ENCODE data around the gene CD300H.
"Not testable (repeated sequence)": the region's sequence is repeated elsewhere in the genome, so short reads cannot be mapped to it uniquely, and the experiment has no call there.

CD300H gene

DNA sequence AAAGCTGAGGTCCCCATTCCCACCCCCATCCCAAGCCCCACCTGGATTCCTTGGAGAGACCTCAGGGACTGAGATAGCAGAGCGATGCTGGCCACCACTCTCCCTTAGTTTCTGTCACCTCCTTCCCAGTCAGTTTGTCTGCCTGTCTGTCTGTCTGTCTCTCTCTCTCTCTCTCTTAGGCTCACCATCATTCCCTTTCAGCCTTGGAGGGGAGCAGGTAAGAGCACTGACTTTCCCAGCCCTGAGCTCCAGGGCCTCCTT, 41.9 kb downstream of the CD300H start:
- no peak for DNase-seq

DNA sequence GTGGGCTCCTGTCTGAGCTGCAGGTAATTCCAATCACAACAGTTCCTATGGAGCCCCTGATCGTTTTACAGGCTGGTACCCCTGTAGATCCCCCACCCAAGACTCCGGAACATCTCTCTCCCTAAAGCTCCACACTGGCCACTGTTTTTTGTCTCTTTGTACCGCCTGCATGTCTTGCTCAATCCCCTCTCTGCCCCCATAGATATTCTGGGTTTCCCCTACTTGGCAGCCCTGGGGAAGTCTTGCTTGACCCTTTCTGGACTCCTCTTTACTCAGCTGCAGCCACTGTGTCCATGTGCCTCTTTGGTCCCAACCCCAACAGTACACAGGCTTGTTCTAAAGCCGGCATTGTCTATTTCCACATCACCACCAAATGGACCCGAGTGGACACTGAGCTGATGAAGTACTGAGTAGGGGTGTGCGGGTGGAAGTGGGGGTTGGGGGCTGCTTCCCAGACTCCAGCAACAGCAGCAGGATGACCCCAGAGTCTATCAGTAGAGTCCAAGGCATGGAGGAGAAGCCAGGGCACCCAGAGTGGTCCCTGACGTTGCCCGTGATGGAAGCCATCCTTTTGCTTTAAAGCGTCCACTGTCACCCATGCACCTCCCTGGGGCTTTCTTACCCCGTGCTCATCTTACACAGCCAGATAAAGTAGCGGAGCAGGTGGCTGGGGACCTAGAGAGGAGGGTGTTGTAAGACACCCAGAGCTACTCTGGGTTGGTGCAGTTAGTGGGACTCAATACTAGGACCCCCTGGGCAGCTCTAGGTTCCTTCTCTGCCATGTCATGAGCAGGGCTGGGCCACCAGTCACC, 42.5 kb downstream of the CD300H start:
- no peak for DNase-seq

DNA sequence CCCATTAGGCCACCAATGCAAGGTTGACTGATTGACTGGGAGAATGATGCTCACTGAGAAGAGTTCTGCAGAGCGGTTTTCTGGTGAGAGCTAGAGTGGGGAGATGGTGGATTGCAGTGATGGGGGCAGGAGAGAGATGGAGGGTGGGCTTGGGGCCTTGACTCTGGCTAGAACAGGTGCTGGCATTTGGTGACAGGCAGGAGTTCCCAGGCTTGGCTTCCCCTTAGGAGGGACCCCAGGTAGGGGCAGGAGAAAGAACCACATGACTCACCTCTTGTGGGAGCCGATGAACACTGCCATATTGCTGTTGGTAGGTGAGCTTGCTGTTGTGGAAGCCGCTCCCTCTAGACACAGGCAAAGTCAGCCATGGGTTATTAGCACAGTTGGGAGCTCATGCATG, 44.0 kb downstream of the CD300H start:
- no peak for DNase-seq

DNA sequence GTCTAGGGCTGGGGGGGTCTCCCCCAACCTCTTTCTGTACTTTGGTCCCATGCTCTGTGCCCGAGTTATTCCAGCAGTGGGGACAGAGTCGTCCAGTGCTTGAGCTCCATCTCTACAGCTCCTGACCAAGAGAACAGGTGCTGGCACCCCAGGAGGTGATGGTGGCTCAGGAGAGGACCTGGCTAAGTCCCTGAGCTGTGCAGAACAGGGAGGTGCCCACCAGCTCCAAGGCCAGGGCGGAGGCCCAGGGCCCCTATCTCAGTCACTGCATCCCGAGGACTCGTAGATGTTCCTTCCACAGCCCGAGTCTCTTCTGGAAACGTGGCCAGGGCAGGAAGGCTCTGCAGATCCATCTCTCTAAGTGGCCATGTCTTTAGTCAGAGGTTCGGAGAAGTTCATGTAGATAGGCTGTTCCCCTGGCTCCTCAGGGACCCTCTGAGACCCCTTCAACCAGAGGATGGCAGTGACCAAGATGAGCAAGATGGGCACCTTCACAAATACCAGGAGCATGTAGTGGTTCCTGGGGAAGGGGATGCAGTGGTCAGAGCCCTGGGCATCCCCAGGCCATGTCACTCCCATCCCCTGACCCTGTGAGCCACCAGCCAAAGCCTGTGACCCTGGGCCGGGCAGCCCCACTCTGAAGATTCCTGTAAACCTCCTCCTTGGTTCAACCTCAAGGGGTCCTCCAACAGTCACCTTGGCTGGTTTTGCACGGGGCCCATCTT, 44.8 kb downstream of the CD300H start:
- DNase-seq = no peak

DNA sequence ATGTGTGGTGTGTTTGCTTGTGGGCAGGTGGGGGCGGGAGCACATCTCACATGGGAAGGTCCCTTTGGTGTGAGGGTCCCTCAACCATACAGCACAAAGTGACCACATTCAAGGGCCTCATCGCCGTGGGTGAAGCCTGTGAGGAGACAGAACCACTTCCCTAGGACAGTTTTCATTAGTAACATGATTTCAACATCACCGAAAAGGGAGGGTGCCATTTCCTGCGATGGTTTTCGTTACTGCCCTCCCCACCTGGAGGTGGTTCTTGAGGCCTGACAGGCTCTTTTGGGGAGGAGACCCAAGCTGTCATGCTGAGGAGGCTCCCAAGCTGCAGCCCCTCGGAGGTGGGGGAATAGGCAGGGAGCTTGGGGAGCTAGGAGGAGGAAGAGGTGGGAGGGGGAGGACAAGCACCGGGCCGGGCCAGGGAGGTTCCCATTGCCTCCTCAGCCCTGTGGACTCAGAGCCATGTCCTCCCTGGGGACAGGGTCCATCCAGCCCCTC, 45.6 kb downstream of the CD300H start:
- no peak for DNase-seq

- DNase-seq = no peak
Measured at GRCh38 chr17:74520790-74521480, 46.4 kb downstream of the CD300H start.

- DNase-seq = no peak
Measured at GRCh38 chr17:74520016-74520434, 47.3 kb downstream of the CD300H start.

GRCh38 chr17:74518413-74518981, 48.8 kb downstream of the CD300H start:
- not testable (repeated sequence) for DNase-seq

GRCh38 chr17:74516561-74517328, 50.6 kb downstream of the CD300H start:
- no peak for DNase-seq

DNA sequence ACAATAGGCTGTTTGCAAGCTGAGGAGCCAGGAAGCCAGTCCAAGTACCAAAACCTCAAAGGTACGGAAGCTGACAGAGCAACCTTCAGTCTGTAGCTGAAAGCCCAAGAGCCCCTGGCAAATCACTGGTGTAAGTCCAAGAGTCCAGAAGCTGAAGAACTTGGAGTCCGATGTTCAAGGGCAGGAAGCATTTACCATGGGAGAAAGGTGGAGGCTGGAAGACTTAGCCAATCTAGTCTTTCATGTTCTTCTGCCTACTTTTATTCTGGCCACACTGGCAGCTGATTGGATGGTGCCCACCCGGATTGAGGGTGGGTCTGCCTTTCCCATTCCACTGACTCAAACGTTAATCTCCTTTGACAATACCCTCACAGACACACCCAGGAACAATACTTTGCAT, 51.4 kb downstream of the CD300H start:
- DNase-seq = no peak

GRCh38 chr17:74514632-74515334, 52.5 kb downstream of the CD300H start:
- no peak for DNase-seq

DNA sequence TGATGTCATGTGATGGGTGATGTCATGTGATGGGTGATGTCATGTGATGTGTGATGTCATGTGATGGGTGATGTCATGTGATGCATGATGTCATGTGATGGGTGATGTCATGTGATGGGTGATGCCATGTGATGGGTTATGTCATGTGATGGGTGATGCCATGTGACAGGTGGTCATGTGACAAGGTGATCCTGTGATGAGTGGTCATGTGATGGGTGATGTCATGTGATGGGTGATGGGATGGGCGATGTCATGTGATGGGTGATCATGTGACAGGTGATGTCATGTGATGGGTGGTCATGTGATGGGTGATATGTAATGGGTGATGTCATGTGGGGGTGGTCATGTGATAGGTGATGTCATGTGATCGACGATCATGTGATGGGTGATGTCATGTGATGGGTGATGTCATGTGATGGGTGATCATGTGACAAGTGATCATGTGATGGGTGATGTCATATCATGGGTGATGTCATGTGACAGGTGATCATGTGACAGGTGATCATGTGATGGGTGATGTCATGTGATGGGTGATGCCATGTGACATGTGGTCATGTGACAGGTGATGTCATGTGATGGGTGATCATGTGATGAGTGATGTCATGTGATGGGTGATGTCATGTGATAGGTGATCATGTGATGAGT, 53.2 kb downstream of the CD300H start:
- DNase-seq = no peak

DNA sequence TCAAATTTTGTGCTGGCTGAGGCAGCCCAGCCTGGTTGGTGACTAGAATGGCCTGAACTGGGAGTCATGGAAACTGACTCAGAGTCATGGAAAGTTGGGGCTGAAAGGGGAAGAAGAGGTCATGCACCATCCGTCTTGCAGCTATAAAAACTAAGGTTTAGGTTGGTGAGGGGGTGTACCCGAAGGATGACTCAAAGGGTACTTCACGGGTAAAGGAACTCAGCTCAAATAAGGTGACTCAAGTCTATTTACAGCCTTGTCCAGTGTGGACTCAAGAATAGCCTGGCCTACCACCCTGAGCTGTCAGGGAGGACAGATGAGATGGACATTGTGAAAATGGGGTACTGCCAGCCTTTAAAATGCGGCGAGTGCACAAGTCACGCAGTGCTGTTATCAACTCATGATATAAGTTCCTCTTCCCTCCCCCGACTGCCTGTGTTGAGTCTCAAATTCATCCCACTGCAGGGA, 54.7 kb downstream of the CD300H start:
- no peak for DNase-seq

GRCh38 chr17:74512036-74512435, 55.3 kb downstream of the CD300H start:
- DNase-seq = no peak
